Neural cell (in vitro differentiated cells): ENCODE data around the gene SDCCAG8. TPM values are rescaled to one million over a fixed set of nuclear protein-coding genes. Genes with fewer than 3 reads are reported as not detected.

ENCODE experiments used
- H2AFZ ChIP-seq: fragments of 200-600, 300-800 bp; sonication (generic), shearing (Covaris generic); 2 replicates; pipeline ENCODE4 v1.6.0; 2014; ENCODE audit warnings: low read depth, mild to moderate bottlenecking, antibody characterized with exemption, low read length, moderate library complexity
- H3F3A ChIP-seq: fragments of 200-600 bp; shearing (Covaris generic); 2 replicates; pipeline ENCODE4 v1.6.1; 2016; ENCODE audit warnings: mild to moderate bottlenecking, moderate library complexity, mixed read lengths, antibody characterized with exemption, low read length; ENCODE audit not compliant: insufficient read depth, poor library complexity, severe bottlenecking
- H3K27ac ChIP-seq: fragments of 200-600, 300-800 bp; sonication (generic), shearing (Covaris generic); 2 replicates; pipeline ENCODE4 v1.5.1; 2014; ENCODE audit warnings: mild to moderate bottlenecking, low read length, moderate library complexity
- H3K27me3 ChIP-seq: fragments of 300-800, 200-600 bp; sonication (generic), shearing (Covaris generic); 2 replicates; pipeline ENCODE4 v1.6.0; 2014; ENCODE audit warnings: mild to moderate bottlenecking, low read depth, low read length, moderate library complexity; ENCODE audit not compliant: insufficient read depth
- H3K36me3 ChIP-seq: fragments of 300-800, 200-600 bp; sonication (generic), shearing (Covaris generic); 2 replicates; pipeline ENCODE4 v1.5.1; 2014; ENCODE audit warnings: mild to moderate bottlenecking, antibody characterized with exemption, low read length, moderate library complexity; ENCODE audit not compliant: insufficient read depth
- H3K4me2 ChIP-seq: fragments of 300-800, 200-600 bp; sonication (generic), shearing (Covaris generic); 2 replicates; pipeline ENCODE4 v1.6.0; 2014; ENCODE audit warnings: mild to moderate bottlenecking, low read length
- H3K4me3 ChIP-seq: fragments of 300-800, 200-600 bp; sonication (generic), shearing (Covaris generic); 2 replicates; pipeline ENCODE4 v1.5.1; 2014; ENCODE audit warnings: mild to moderate bottlenecking, low read length, moderate library complexity
- H3K79me2 ChIP-seq: fragments of 200-600 bp; shearing (Covaris generic); replicated peaks from 2 replicates; pipeline ENCODE4 v1.6.0; 2014; ENCODE audit warnings: mild to moderate bottlenecking, low read length, moderate library complexity; ENCODE audit not compliant: insufficient read depth
- H3K9ac ChIP-seq: fragments of 300-800, 200-600 bp; sonication (generic), shearing (Covaris generic); 2 replicates; pipeline ENCODE4 v1.6.1; 2016; ENCODE audit warnings: mild to moderate bottlenecking, low read length, mixed read lengths
- H3K9me2 ChIP-seq: fragments of 200-600 bp; shearing (Covaris generic); 2 replicates; pipeline ENCODE4 v1.6.1; 2016; ENCODE audit warnings: mild to moderate bottlenecking, low read length, mixed read lengths; ENCODE audit not compliant: insufficient read depth
- H3K9me3 ChIP-seq: fragments of 200-600, 300-800 bp; sonication (generic), shearing (Covaris generic); 2 replicates; pipeline ENCODE4 v1.6.1; 2016; ENCODE audit warnings: mild to moderate bottlenecking, mixed run types, low read length, moderate library complexity, mixed read lengths
- H4K20me1 ChIP-seq: fragments of 200-600 bp; shearing (Covaris generic); 2 replicates; pipeline ENCODE4 v1.6.1; 2016; ENCODE audit warnings: mild to moderate bottlenecking, mixed run types; ENCODE audit not compliant: insufficient read depth
- CTCF ChIP-seq: fragments of 450-650 bp; IDR thresholded peaks from 2 replicates; pipeline ENCODE4 v1.5.1; 2014; ENCODE audit warnings: antibody characterized with exemption, mild to moderate bottlenecking, moderate library complexity; ENCODE audit not compliant: poor library complexity, severe bottlenecking
- EP300 ChIP-seq: fragments of 450-650 bp; conservative IDR thresholded peaks from 2 replicates; pipeline ENCODE4 v1.6.1; 2014; ENCODE audit warnings: antibody characterized with exemption, mild to moderate bottlenecking, moderate library complexity; ENCODE audit not compliant: poor library complexity, severe bottlenecking
- EZH2 ChIP-seq: fragments of 200-600, 300-800 bp; shearing (Covaris generic), sonication (generic); IDR thresholded peaks from 2 replicates; pipeline ENCODE4 v1.6.1; 2014; ENCODE audit warnings: antibody characterized with exemption, low read length, borderline replicate concordance, mild to moderate bottlenecking; ENCODE audit not compliant: insufficient read depth, poor library complexity, severe bottlenecking
- MXI1 ChIP-seq: fragments of 450-650 bp; conservative IDR thresholded peaks from 2 replicates; pipeline ENCODE4 v1.6.1; 2014; ENCODE audit warnings: antibody characterized with exemption, mild to moderate bottlenecking; ENCODE audit not compliant: poor library complexity, severe bottlenecking
- RAD21 ChIP-seq: fragments of 450-650 bp; conservative IDR thresholded peaks from 2 replicates; pipeline ENCODE4 v1.6.1; 2014; ENCODE audit warnings: antibody characterized with exemption, mild to moderate bottlenecking, moderate library complexity
- REST ChIP-seq: IDR thresholded peaks from 2 replicates; pipeline ENCODE4 v1.6.1; 2012; ENCODE audit warnings: borderline replicate concordance
- SMC3 ChIP-seq: fragments of 450-650 bp; conservative IDR thresholded peaks from 2 replicates; pipeline ENCODE4 v1.6.1; 2014; ENCODE audit warnings: antibody characterized with exemption, mild to moderate bottlenecking, moderate library complexity; ENCODE audit not compliant: poor library complexity
- TAF1 ChIP-seq: IDR thresholded peaks from 2 replicates; pipeline ENCODE4 v1.6.1; 2012; ENCODE audit warnings: low read depth
- polyA plus RNA-seq: library from polyadenylated mRNA; depleted of rRNA; stranded (reverse); fragments of >200 nt; gene quantifications from 2 replicates; pipeline ENCODE4 v1.2.3, GENCODE V29; 2014

SDCCAG8 gene
- polyA plus RNA-seq, 1 donor from 2014 or later: 32.2 TPM

GRCh38 chr1:243374412-243374811 is 118.6 kb downstream of the SDCCAG8 start:
- no peak for TF ChIP-seq EP300
- no peak for TF ChIP-seq SMC3
- TF ChIP-seq CTCF: no peak
- Histone ChIP-seq H3K27ac (no peak overlapping the region), H3K4me2 (no peak overlapping the region), H3K9ac (no peak overlapping the region), H3K9me3 (no peaks in the 10 kb centered on the region), H3K9me2 (no peaks in the 10 kb centered on the region), H2AFZ (no peak overlapping the region), H3K36me3 (no peaks in the 10 kb centered on the region), H3F3A (no peaks in the 10 kb centered on the region), H3K79me2 (no peaks in the 10 kb centered on the region), H3K4me3 (no peak overlapping the region), H3K27me3 (no peaks in the 10 kb centered on the region), H4K20me1 (no peaks in the 10 kb centered on the region)

- Histone ChIP-seq H3K4me3 (no peak overlapping the region), H4K20me1 (no peaks in the 10 kb centered on the region), H3F3A (no peaks in the 10 kb centered on the region), H3K4me2 (no peak overlapping the region), H3K27me3 (no peaks in the 10 kb centered on the region), H3K9me2 (no peaks in the 10 kb centered on the region), H3K27ac (no peak overlapping the region), H2AFZ (no peak overlapping the region), H3K36me3 (no peaks in the 10 kb centered on the region), H3K9ac (no peak overlapping the region), H3K79me2 (no peaks in the 10 kb centered on the region), H3K9me3 (no peaks in the 10 kb centered on the region)
- TF ChIP-seq RAD21: no peak
- TF ChIP-seq EP300: no peak
- TF ChIP-seq REST: no peak
- no peak for TF ChIP-seq MXI1
- TF ChIP-seq EZH2: no peak
- TF ChIP-seq CTCF: no peak
- no peak for TF ChIP-seq TAF1
Measured at GRCh38 chr1:243375596-243375995, 119.8 kb downstream of the SDCCAG8 start.
